ENCODE measurements around the gene CBFA2T3.

DNA sequence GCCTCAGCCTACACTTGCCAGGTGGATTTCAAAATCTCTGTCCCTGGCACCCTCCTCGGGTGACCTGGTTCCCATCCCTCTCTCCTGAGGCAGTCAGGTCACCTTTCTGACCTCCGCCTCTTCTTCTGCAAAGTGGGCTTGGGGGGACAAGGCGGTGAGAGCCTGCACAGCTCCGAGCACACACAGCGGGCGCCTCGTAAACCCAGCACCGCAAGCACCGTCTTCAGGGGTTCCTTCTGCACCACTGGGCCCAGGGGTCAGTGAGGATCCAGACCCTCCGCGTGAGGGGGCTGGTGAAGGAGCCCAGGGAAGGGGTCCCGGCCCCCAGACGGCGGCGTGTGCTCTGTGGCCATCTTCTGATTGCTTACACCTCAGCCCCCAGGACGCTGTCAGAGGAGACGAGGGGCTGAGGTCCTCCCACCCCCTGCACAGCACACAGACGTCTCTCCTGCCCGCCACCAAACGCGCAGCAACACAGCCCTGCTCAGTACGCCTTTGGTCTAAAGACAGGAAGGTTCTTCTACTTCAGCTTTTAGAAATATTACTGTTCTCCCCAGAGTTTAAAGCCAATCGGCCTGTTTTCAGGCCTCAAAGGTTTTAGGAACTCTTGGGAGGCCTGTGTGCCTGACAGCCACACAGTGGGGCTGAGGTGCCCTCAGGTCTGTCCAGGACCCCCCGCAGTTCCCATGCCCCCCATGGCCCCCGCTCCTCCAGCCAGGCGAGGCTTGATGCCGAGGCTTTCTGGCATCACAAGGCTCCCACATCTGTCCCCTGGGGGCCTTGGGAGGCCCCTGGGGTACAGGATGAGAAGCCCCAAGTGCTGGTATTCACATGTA, 2.7 kb downstream of the CBFA2T3 start:
- TF ChIP-seq ZNF121 (tag by site-specific recombination; IDR thresholded peaks at IDR 0.05) (no peak), ZBTB8A (tag by site-specific recombination; IDR thresholded peaks at IDR 0.05) (no peak), ZEB2 (tag by site-specific recombination; IDR thresholded peaks at IDR 0.05) (no peak), ZNF274 (IDR thresholded peaks at IDR 0.05; ENCODE audit: low read length) (no peak), ZNF274 (tag by site-specific recombination; IDR thresholded peaks at IDR 0.05; ENCODE audit: borderline replicate concordance) (no peak), ZNF624 (tag by site-specific recombination; IDR thresholded peaks at IDR 0.05) (no peak), ZNF626 (tag by site-specific recombination; IDR thresholded peaks at IDR 0.05) (no peak), YY1 (tag by site-specific recombination; IDR thresholded peaks at IDR 0.05) (no peak), ZBTB7A (tag by site-specific recombination; IDR thresholded peaks at IDR 0.05; ENCODE audit: low read depth) (no peak), ZNF670 (tag by site-specific recombination; IDR thresholded peaks at IDR 0.05; ENCODE audit: low read depth) (no peak)
- TF ChIP-seq, protein P1, sequence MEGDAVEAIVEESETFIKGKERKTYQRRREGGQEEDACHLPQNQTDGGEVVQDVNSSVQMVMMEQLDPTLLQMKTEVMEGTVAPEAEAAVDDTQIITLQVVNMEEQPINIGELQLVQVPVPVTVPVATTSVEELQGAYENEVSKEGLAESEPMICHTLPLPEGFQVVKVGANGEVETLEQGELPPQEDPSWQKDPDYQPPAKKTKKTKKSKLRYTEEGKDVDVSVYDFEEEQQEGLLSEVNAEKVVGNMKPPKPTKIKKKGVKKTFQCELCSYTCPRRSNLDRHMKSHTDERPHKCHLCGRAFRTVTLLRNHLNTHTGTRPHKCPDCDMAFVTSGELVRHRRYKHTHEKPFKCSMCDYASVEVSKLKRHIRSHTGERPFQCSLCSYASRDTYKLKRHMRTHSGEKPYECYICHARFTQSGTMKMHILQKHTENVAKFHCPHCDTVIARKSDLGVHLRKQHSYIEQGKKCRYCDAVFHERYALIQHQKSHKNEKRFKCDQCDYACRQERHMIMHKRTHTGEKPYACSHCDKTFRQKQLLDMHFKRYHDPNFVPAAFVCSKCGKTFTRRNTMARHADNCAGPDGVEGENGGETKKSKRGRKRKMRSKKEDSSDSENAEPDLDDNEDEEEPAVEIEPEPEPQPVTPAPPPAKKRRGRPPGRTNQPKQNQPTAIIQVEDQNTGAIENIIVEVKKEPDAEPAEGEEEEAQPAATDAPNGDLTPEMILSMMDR (tag by site-specific recombination; IDR thresholded peaks at IDR 0.05) = no peak
- TF ChIP-seq, protein P2, sequence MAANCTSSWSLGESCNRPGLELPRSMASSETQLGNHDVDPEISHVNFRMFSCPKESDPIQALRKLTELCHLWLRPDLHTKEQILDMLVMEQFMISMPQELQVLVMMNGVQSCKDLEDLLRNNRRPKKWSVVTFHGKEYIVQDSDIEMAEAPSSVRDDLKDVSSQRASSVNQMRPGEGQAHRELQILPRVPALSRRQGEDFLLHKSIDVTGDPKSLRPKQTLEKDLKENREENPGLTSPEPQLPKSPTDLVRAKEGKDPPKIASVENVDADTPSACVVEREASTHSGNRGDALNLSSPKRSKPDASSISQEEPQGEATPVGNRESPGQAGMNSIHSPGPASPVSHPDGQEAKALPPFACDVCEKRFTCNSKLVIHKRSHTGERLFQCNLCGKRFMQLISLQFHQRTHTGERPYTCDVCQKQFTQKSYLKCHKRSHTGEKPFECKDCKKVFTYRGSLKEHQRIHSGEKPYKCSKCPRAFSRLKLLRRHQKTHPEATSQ (tag by site-specific recombination; IDR thresholded peaks at IDR 0.05) = no peak
- TF ChIP-seq, protein P3, sequence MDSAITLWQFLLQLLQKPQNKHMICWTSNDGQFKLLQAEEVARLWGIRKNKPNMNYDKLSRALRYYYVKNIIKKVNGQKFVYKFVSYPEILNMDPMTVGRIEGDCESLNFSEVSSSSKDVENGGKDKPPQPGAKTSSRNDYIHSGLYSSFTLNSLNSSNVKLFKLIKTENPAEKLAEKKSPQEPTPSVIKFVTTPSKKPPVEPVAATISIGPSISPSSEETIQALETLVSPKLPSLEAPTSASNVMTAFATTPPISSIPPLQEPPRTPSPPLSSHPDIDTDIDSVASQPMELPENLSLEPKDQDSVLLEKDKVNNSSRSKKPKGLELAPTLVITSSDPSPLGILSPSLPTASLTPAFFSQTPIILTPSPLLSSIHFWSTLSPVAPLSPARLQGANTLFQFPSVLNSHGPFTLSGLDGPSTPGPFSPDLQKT (IDR thresholded peaks at IDR 0.05; ENCODE audit: borderline replicate concordance, low read depth, low read length) = no peak
- TF ChIP-seq, protein P4, sequence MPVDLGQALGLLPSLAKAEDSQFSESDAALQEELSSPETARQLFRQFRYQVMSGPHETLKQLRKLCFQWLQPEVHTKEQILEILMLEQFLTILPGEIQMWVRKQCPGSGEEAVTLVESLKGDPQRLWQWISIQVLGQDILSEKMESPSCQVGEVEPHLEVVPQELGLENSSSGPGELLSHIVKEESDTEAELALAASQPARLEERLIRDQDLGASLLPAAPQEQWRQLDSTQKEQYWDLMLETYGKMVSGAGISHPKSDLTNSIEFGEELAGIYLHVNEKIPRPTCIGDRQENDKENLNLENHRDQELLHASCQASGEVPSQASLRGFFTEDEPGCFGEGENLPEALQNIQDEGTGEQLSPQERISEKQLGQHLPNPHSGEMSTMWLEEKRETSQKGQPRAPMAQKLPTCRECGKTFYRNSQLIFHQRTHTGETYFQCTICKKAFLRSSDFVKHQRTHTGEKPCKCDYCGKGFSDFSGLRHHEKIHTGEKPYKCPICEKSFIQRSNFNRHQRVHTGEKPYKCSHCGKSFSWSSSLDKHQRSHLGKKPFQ (tag by site-specific recombination; IDR thresholded peaks at IDR 0.05) = no peak

All from HEK293 (cell line).